H1 (cell line): ENCODE data around the gene SLC7A14. TPM values are rescaled to one million over a fixed set of nuclear protein-coding genes. Genes with fewer than 3 reads are reported as not detected.

ENCODE experiments used
- CTCF ChIA-PET: fragments of 300-600 bp; sonication (Branson Sonifier 250); formaldehyde crosslinking; loops from one replicate; lab custom pipeline; 2021; ENCODE audit not compliant: partially characterized antibody; lab: Charles Lee
- POLR2A ChIA-PET: fragments of 300-600 bp; sonication (Branson Sonifier 250); formaldehyde crosslinking; loops from one replicate; lab custom pipeline; 2021; ENCODE audit warnings: inconsistent platforms; ENCODE audit not compliant: partially characterized antibody; lab: Charles Lee
- DNase-seq, 2 experiments: peaks; one replicate each; pipeline versions ENCODE4 v3.0.0 to v3.0.0-alpha.2; 2010 to 2022; ENCODE audit warnings: low spot score in 2 of 2, low read depth in 1 of 2, mixed read lengths in 1 of 2
- FAIRE-seq: peaks from 2 replicates; lab custom pipeline; 2011; peaks lifted over from hg19 to GRCh38; lab: Jason Lieb, UNC
- H2AFZ ChIP-seq: 2 replicates; pipeline ENCODE4 v1.8.1; 2012; ENCODE audit warnings: low read length, inconsistent platforms
- H2AK5ac ChIP-seq: 2 replicates; pipeline ENCODE4 v1.6.1; 2013; ENCODE audit warnings: low read depth, low read length
- H2BK120ac ChIP-seq: replicated peaks from 2 replicates; pipeline ENCODE3; 2013; ENCODE audit warnings: low read depth, low read length, inconsistent platforms
- H2BK12ac ChIP-seq: 2 replicates; pipeline ENCODE4 v1.6.1; 2013; ENCODE audit warnings: low read depth, low read length
- H2BK15ac ChIP-seq: 2 replicates; pipeline ENCODE4 v1.6.1; 2013; ENCODE audit warnings: low read length
- H2BK20ac ChIP-seq: 2 replicates; pipeline ENCODE4 v1.6.1; 2013; ENCODE audit warnings: low read length
- H2BK5ac ChIP-seq: 2 replicates; pipeline ENCODE4 v1.6.1; 2013; ENCODE audit warnings: low read depth, low read length
- H3K14ac ChIP-seq: 2 replicates; pipeline ENCODE4 v1.6.1; 2013; ENCODE audit warnings: inconsistent platforms; ENCODE audit not compliant: insufficient read length
- H3K18ac ChIP-seq: 2 replicates; pipeline ENCODE4 v1.6.1; 2013; ENCODE audit warnings: low read length; ENCODE audit errors: extremely low read depth
- H3K23ac ChIP-seq: 2 replicates; pipeline ENCODE4 v1.6.1; 2013; ENCODE audit warnings: inconsistent platforms; ENCODE audit not compliant: insufficient read length
- H3K23me2 ChIP-seq: 2 replicates; pipeline ENCODE4 v1.6.1; 2013; ENCODE audit warnings: low read depth, low read length
- H3K27ac ChIP-seq: 2 replicates; pipeline ENCODE4 v1.6.1; 2011; ENCODE audit warnings: low read depth, low read length, inconsistent platforms
- H3K27me3 ChIP-seq, 4 experiments: replicated peaks in 1 of 4; 1 replicate in 1 of 4; 2 replicates in 3 of 4; pipeline versions ENCODE4 v1.6.1 to v1.8.1; 2011 to 2013; ENCODE audit warnings: low read length in 3 of 4, mild to moderate bottlenecking in 3 of 4, inconsistent platforms in 2 of 4, mixed read lengths in 2 of 4, moderate library complexity in 1 of 4; ENCODE audit not compliant: control insufficient read depth in 3 of 4, insufficient read depth in 3 of 4; ENCODE audit errors: extremely low read depth in 1 of 4
- H3K36me3 ChIP-seq, 4 experiments: 2 replicates each; pipeline versions ENCODE4 v1.6.1 to v1.8.1; 2011 to 2013; ENCODE audit warnings: mild to moderate bottlenecking in 4 of 4, low read length in 3 of 4, moderate library complexity in 2 of 4, control low read depth in 1 of 4, inconsistent platforms in 1 of 4; ENCODE audit not compliant: insufficient read depth in 4 of 4, control insufficient read depth in 2 of 4
- H3K4ac ChIP-seq: replicated peaks from 2 replicates; pipeline ENCODE3; 2013; ENCODE audit warnings: low read length, low read depth, mixed read lengths, inconsistent platforms; ENCODE audit not compliant: insufficient read length
- H3K4me1 ChIP-seq, 4 experiments: replicated peaks in 1 of 4; 1 replicate in 1 of 4; 2 replicates in 3 of 4; pipeline versions ENCODE4 v1.6.1 to v1.8.1; 2011 to 2013; ENCODE audit warnings: low read length in 3 of 4, inconsistent platforms in 2 of 4, mixed read lengths in 1 of 4; ENCODE audit not compliant: insufficient read depth in 4 of 4, control insufficient read depth in 3 of 4
- H3K4me2 ChIP-seq, 2 experiments: 2 replicates each; pipeline versions ENCODE4 v1.6.1 to v1.8.1; 2011 to 2013; ENCODE audit warnings: low read depth in 2 of 2, low read length in 2 of 2, control low read depth in 1 of 2, inconsistent platforms in 1 of 2, mild to moderate bottlenecking in 1 of 2; ENCODE audit not compliant: insufficient read depth in 1 of 2
- H3K4me3 ChIP-seq, 4 experiments: fragments of 200-600, 300-600 bp in 1 of 4; sonication (generic), shearing (Covaris generic), sonication (Bioruptor Twin) in 1 of 4; 2 replicates each; pipeline versions ENCODE4 v1.5.1 to v1.8.1; 2011 to 2016; ENCODE audit warnings: low read length in 4 of 4, low read depth in 3 of 4, control low read depth in 2 of 4, inconsistent platforms in 2 of 4, mild to moderate bottlenecking in 2 of 4, mixed read lengths in 1 of 4, moderate library complexity in 1 of 4; ENCODE audit not compliant: insufficient read depth in 2 of 4; ENCODE audit errors: extremely low read depth in 1 of 4
- H3K56ac ChIP-seq: replicated peaks from 2 replicates; pipeline ENCODE3; 2013; ENCODE audit warnings: low read depth, mild to moderate bottlenecking, mixed read lengths, low read length, inconsistent platforms; ENCODE audit not compliant: insufficient read length
- H3K79me1 ChIP-seq: 2 replicates; pipeline ENCODE4 v1.6.1; 2013; ENCODE audit warnings: low read depth, low read length, control low read depth
- H3K79me2 ChIP-seq, 2 experiments: 2 replicates each; pipeline versions ENCODE4 v1.6.1 to v1.8.1; 2012 to 2013; ENCODE audit warnings: low read length in 2 of 2, mild to moderate bottlenecking in 2 of 2, inconsistent platforms in 1 of 2; ENCODE audit not compliant: insufficient read depth in 2 of 2, control insufficient read depth in 1 of 2
- H3K9ac ChIP-seq, 4 experiments: replicated peaks in 1 of 4; 1 replicate in 1 of 4; 2 replicates in 3 of 4; pipeline versions ENCODE4 v1.6.1 to v1.8.1; 2011 to 2013; ENCODE audit warnings: low read depth in 3 of 4, low read length in 3 of 4, control low read depth in 2 of 4, mild to moderate bottlenecking in 2 of 4, moderate library complexity in 2 of 4, inconsistent platforms in 1 of 4; ENCODE audit errors: extremely low read depth in 1 of 4
- H3K9me3 ChIP-seq, 2 experiments: 2 replicates each; pipeline versions ENCODE4 v1.6.1 to v1.8.1; 2012 to 2013; ENCODE audit warnings: mild to moderate bottlenecking in 2 of 2, moderate library complexity in 2 of 2, control low read depth in 1 of 2, inconsistent platforms in 1 of 2, low read depth in 1 of 2, low read length in 1 of 2, mixed read lengths in 1 of 2; ENCODE audit not compliant: insufficient read depth in 2 of 2
- H4K20me1 ChIP-seq, 2 experiments: replicated peaks in 1 of 2; 2 replicates each; pipeline versions ENCODE3 to v1.8.1; 2011 to 2013; ENCODE audit warnings: inconsistent platforms in 2 of 2, low read length in 2 of 2, mild to moderate bottlenecking in 1 of 2; ENCODE audit not compliant: insufficient read depth in 2 of 2, control insufficient read depth in 1 of 2
- H4K5ac ChIP-seq: 2 replicates; pipeline ENCODE4 v1.6.1; 2013; ENCODE audit warnings: low read length, low read depth, mixed read lengths, inconsistent platforms; ENCODE audit not compliant: insufficient read length
- H4K8ac ChIP-seq: 2 replicates; pipeline ENCODE4 v1.8.0; 2013; ENCODE audit warnings: mild to moderate bottlenecking, moderate library complexity, low read length, inconsistent platforms; ENCODE audit not compliant: insufficient read depth; ENCODE audit errors: extremely low read depth
- H4K91ac ChIP-seq: replicated peaks from 2 replicates; pipeline ENCODE3; 2013; ENCODE audit warnings: low read length, mixed read lengths, inconsistent platforms; ENCODE audit not compliant: insufficient read length
- ATF2 ChIP-seq: IDR thresholded peaks from 2 replicates; pipeline ENCODE4 v1.6.1; 2012; ENCODE audit warnings: low read length, inconsistent platforms
- CHD1 ChIP-seq: IDR thresholded peaks from 2 replicates; pipeline ENCODE4 v1.6.1; 2012; ENCODE audit warnings: low read depth, low read length, improper control_type of control experiment
- CTBP2 ChIP-seq: IDR thresholded peaks from 2 replicates; pipeline ENCODE4 v1.7.0; 2011; ENCODE audit warnings: borderline replicate concordance, mild to moderate bottlenecking, moderate library complexity, mixed read lengths, low read length; ENCODE audit not compliant: insufficient read depth, insufficient read length
- JUN ChIP-seq: IDR thresholded peaks from 2 replicates; pipeline ENCODE4 v1.6.1; 2011; ENCODE audit warnings: low read depth, mild to moderate bottlenecking, improper control_type of control experiment, low read length
- RBBP5 ChIP-seq: IDR thresholded peaks from 2 replicates; pipeline ENCODE4 v1.7.1; 2012; ENCODE audit warnings: low read depth, mild to moderate bottlenecking, inconsistent platforms, low read length, moderate library complexity, borderline replicate concordance
- RNF2 ChIP-seq: fragments of 200-900, 300-1000 bp; sonication (generic); IDR thresholded peaks from 2 replicates; pipeline ENCODE4 v1.7.1; 2016; ENCODE audit warnings: borderline replicate concordance, low read depth, mild to moderate bottlenecking, antibody characterized with exemption, low read length; ENCODE audit not compliant: poor library complexity, severe bottlenecking; ENCODE audit errors: missing control alignments
- SIX5 ChIP-seq: IDR thresholded peaks from 2 replicates; pipeline ENCODE4 v1.6.1; 2011; ENCODE audit warnings: mild to moderate bottlenecking, low read depth, low read length
- SP4 ChIP-seq: IDR thresholded peaks from 2 replicates; pipeline ENCODE4 v1.6.1; 2012; ENCODE audit warnings: low read length, inconsistent platforms
- TCF12 ChIP-seq: IDR thresholded peaks from 2 replicates; pipeline ENCODE4 v1.6.1; 2011; ENCODE audit warnings: low read depth, mild to moderate bottlenecking, low read length
- TEAD4 ChIP-seq: IDR thresholded peaks from 2 replicates; pipeline ENCODE4 v1.6.1; 2012; ENCODE audit warnings: low read depth, low read length, inconsistent platforms, mixed read lengths
- WGBS, 2 experiments: shearing (Covaris generic) in 1 of 2; methylation state at CpG; one replicate each; pipeline versions ENCODE4 v1.1.6 to v1.1.7; 2013 to 2015; ENCODE audit warnings: low lambda C conversion rate in 2 of 2, mixed read lengths in 2 of 2, inconsistent platforms in 1 of 2, low coverage in 1 of 2, missing lambda C conversion rate in 1 of 2; ENCODE audit not compliant: insufficient replicate concordance in 2 of 2, insufficient coverage in 1 of 2, insufficient read length in 1 of 2; ENCODE audit errors: extremely low coverage in 1 of 2, missing lambda C conversion rate in 1 of 2; 5-methylcytosine and 5-hydroxymethylcytosine counted together
- polyA plus RNA-seq, 7 experiments: library from polyadenylated mRNA; depleted of rRNA in 3 of 7; stranded (reverse) in 5 of 7; unstranded in 2 of 7; fragments of >200 nt in 5 of 7; fragments of 200-250 nt in 2 of 7; gene quantifications; 1 replicate in 5 of 7; 2 replicates in 1 of 7; 4 replicates in 1 of 7; pipeline versions ENCODE4 v1.2.1 to v1.2.3, GENCODE V29; 2011 to 2013; ENCODE audit warnings: missing spikeins in 2 of 7, mixed read lengths in 2 of 7
- total RNA-seq: library from RNA; stranded (reverse); fragmentation: NEBNext Ultra II Directional; extraction: Animal tissue kit (Norgen Biotek cat#: 25700); gene quantifications from 2 replicates; pipeline ENCODE4 v1.2.1, GENCODE V29; 2021

Gene SLC7A14
- total and polyA plus RNA-seq, 2 of the 8 experiments (the other 6 are each of a cell fraction or from before 2014, with no cell fraction given), result 0.21 to 0.95 TPM

DNA sequence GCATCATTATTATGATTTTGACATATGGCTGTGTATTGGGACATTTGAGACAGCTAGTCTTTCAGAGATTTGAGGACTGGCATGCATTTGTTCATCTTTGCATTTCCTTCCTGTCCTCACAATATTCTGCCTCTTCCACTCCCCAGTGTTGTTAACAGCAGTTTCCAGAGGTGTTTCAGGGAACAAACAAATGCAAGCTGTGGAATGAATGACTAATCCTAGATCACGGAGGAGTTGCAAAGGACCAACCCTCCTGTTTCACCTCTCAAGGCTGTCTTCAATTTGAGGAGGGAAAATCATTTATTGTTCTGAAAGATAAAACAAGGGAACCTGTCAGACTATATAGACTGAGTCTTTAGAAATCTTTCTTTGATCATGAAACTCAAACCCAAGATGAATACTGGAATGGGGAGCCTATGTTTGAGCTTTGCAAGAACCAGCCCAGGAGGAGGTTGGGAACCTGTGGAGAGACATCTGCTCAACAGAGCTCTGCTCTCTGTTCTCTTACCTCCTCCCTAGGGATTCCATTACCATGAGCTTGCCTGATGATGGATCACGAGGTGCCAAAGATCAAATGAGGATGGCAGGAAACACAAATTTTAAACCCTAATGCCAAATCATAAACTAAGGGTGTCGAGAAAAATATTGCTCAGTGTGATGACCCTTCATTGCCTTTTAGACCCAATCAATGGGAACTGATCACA is 68.5 kb downstream of the SLC7A14 start:
- Histone ChIP-seq H3K27ac (no peak overlapping the region), H4K20me1 (no peaks in the 10 kb centered on the region), H4K91ac (no peak overlapping the region), H3K4me1 (no peaks in the 10 kb centered on the region), H3K4ac (no peak overlapping the region), H4K8ac (no peak overlapping the region), H2BK15ac (no peak overlapping the region), H2BK5ac (no peak overlapping the region), H3K9ac (no peak overlapping the region), H3K9me3 (no peaks in the 10 kb centered on the region), H3K79me2 (no peaks in the 10 kb centered on the region), H3K23me2 (no peaks in the 10 kb centered on the region), H2AK5ac (no peak overlapping the region), H3K23ac (no peak overlapping the region), H2BK12ac (no peak overlapping the region), H3K56ac (no peak overlapping the region), H3K79me1 (no peaks in the 10 kb centered on the region), H3K27me3 (no peaks in the 10 kb centered on the region), H2BK120ac (no peak overlapping the region), H2AFZ (no peak overlapping the region), H3K4me2 (no peak overlapping the region), H3K14ac (no peak overlapping the region), H2BK20ac (no peak overlapping the region), H3K36me3 (no peaks in the 10 kb centered on the region), H3K18ac (no peak overlapping the region), H3K4me3 (no peak overlapping the region), H4K5ac (no peak overlapping the region)
- TF ChIP-seq RBBP5 (no peak), RNF2 (no peak), SP4 (no peak), ATF2 (no peak), JUN (no peak), SIX5 (no peak), CTBP2 (no peak), CHD1 (no peak), TEAD4 (no peak), TCF12 (no peak)
- WGBS, 2 experiments, result 83% methylated on average over 3 of the region's 3 CpGs; no CpG with 5 or more reads in 1 of the 2 experiments
- ChIA-PET POLR2A (no interaction called here), CTCF (interaction anchor here (0.7 to 6.7 kb wide), 6 partner anchors 10 to 295 kb away, joined by 3 to 47 read pairs (median 6); no protein-coding TSS in a partner anchor)
- DNase-seq, result no peak
- no peak for FAIRE-seq
